SIG-M5 treated with dmso at 0.1 percent for 504 hours (cell line): ENCODE data around the gene UNC5CL.

Experiments
- DNase-seq: peaks from one replicate; lab custom pipeline; 2025; ENCODE audit not compliant: unreplicated experiment; lab: John Stamatoyannopoulos, UW

Gene UNC5CL

GRCh38 chr6:40977695-40978094 lies 61.3 kb downstream of the UNC5CL start:
- no peak for DNase-seq

GRCh38 chr6:40977085-40977484 lies 61.9 kb downstream of the UNC5CL start:
- no peak for DNase-seq
